Fibroblast of lung (primary cell): Measurements from ENCODE around the gene APOO. TPM values are rescaled to one million over a fixed set of nuclear protein-coding genes. Genes with fewer than 3 reads are reported as not detected.

Experiments
- DNase-seq, 2 donors: peaks; one replicate each; pipeline versions ENCODE4 v3.0.0 to v3.0.0-alpha.2; 2010; ENCODE audit warnings: low read depth in 2 of 2
- H2AFZ ChIP-seq: 2 replicates; pipeline ENCODE4 v1.5.1; 2012; ENCODE audit warnings: low read length, control low read depth, inconsistent platforms
- H3K27ac ChIP-seq: 2 replicates; pipeline ENCODE4 v1.5.1; 2011; ENCODE audit warnings: low read length, control low read depth; ENCODE audit not compliant: insufficient read depth
- H3K27me3 ChIP-seq: 2 replicates; pipeline ENCODE4 v1.5.1; 2011; ENCODE audit warnings: mild to moderate bottlenecking, low read length; ENCODE audit not compliant: control insufficient read depth, insufficient read depth
- H3K36me3 ChIP-seq: 2 replicates; pipeline ENCODE4 v1.5.1; 2011; ENCODE audit warnings: low read length; ENCODE audit not compliant: control insufficient read depth, insufficient read depth
- H3K4me1 ChIP-seq: 2 replicates; pipeline ENCODE4 v1.5.1; 2011; ENCODE audit warnings: low read length; ENCODE audit not compliant: control insufficient read depth, insufficient read depth; ENCODE audit errors: extremely low read depth
- H3K4me2 ChIP-seq: 2 replicates; pipeline ENCODE4 v1.5.1; 2011; ENCODE audit warnings: low read length, control low read depth; ENCODE audit not compliant: insufficient read depth; ENCODE audit errors: extremely low read depth
- H3K4me3 ChIP-seq, 4 experiments: fragments of 200-600 bp in 1 of 4; sonication (generic) in 1 of 4; replicated peaks in 1 of 4; 2 replicates each; pipeline ENCODE4 v1.5.1; 2011 to 2016; ENCODE audit warnings: low read length in 4 of 4, low read depth in 3 of 4, mild to moderate bottlenecking in 3 of 4, control low read depth in 2 of 4, inconsistent platforms in 1 of 4, mixed read lengths in 1 of 4; ENCODE audit not compliant: insufficient read depth in 1 of 4; ENCODE audit errors: control extremely low read depth in 1 of 4
- H3K79me2 ChIP-seq: 2 replicates; pipeline ENCODE4 v1.5.1; 2012; ENCODE audit warnings: mild to moderate bottlenecking, low read length, inconsistent platforms; ENCODE audit not compliant: control insufficient read depth, insufficient read depth
- H3K9ac ChIP-seq: 2 replicates; pipeline ENCODE4 v1.5.1; 2011; ENCODE audit warnings: mild to moderate bottlenecking, low read length, control low read depth; ENCODE audit not compliant: insufficient read depth
- H3K9me3 ChIP-seq: 2 replicates; pipeline ENCODE4 v1.5.1; 2012; ENCODE audit warnings: low read depth, low read length; ENCODE audit not compliant: control insufficient read depth, insufficient read depth
- H4K20me1 ChIP-seq: 2 replicates; pipeline ENCODE4 v1.5.1; 2011; ENCODE audit warnings: low read length; ENCODE audit not compliant: control insufficient read depth, insufficient read depth; ENCODE audit errors: extremely low read depth
- EZH2 ChIP-seq: IDR thresholded peaks from 2 replicates; pipeline ENCODE4 v1.5.1; 2012; ENCODE audit warnings: low read length, control low read depth, mild to moderate bottlenecking; ENCODE audit errors: missing control alignments
- polyA plus RNA-seq, 2 donors: library from polyadenylated mRNA; depleted of rRNA in 1 of 2; stranded (reverse) in 1 of 2; unstranded in 1 of 2; fragments of >200 nt; gene quantifications; 2 replicates each; pipeline ENCODE4 v1.2.1, GENCODE V29; 2011 to 2012; ENCODE audit warnings: missing spikeins in 1 of 2
- total RNA-seq: library from RNA; depleted of rRNA; stranded (reverse); fragments of >200 nt; gene quantifications from 2 replicates; pipeline ENCODE4 v1.2.1, GENCODE V29; 2014
- TF ChIP-seq, protein P1 (sequence below), 2 donors: IDR thresholded peaks in 1 of 2; conservative IDR thresholded peaks in 1 of 2; 1 replicate in 1 of 2; 2 replicates in 1 of 2; pipeline ENCODE4 v1.5.1; 2011 to 2012; ENCODE audit warnings: low read length in 2 of 2, control low read depth in 1 of 2, inconsistent platforms in 1 of 2, low read depth in 1 of 2, mild to moderate bottlenecking in 1 of 2

Gene APOO
- total and polyA plus RNA-seq, 2 donors (not counting 1 experiment from before 2014, with no cell fraction given), result 8.1 to 17.0 TPM

DNA sequence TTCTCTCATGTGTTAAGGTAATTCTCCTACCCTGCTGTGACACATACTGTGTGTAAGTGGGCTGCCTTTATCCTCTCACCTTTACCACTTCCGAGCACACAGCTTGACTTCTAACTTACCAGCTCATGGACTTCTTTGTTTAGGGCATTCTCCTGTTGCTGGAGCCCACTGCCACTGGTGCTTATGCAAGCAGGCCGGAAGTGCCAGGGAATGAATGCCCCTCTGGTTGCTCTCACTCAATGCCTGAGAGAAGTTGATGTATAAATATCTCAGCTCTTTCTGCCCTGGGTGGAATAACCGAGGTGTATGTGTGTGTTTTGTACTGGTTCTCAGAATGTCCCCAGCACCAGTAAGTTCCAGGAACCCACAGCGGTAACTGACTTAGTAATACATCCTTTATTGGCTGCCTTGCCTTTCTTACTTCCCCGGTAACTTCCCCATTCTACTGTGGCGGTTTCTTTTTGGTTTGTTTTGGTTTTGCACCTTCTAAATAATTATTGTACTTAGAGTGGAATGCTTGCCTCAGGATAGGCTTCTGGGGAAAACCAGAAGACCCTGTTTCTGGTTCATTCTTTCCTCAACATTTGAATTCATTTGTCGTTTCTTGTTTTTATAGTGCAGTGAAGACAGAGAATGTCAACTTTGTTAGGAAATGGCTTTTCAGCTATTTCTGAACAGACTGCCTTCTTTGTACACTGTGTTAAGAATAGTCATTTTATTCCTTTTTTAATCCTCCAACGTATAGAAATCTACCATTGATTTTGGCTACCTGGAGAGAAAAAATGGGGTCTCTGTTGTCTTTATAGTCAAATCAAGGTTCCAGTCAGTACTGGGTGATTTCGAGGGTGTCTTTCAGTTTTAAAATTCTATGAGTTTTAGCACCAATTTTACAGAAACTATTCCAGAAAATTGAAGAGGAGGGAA, 45.5 kb upstream of the APOO start:
- TF ChIP-seq EZH2, result no peak
- TF ChIP-seq, protein P1, sequence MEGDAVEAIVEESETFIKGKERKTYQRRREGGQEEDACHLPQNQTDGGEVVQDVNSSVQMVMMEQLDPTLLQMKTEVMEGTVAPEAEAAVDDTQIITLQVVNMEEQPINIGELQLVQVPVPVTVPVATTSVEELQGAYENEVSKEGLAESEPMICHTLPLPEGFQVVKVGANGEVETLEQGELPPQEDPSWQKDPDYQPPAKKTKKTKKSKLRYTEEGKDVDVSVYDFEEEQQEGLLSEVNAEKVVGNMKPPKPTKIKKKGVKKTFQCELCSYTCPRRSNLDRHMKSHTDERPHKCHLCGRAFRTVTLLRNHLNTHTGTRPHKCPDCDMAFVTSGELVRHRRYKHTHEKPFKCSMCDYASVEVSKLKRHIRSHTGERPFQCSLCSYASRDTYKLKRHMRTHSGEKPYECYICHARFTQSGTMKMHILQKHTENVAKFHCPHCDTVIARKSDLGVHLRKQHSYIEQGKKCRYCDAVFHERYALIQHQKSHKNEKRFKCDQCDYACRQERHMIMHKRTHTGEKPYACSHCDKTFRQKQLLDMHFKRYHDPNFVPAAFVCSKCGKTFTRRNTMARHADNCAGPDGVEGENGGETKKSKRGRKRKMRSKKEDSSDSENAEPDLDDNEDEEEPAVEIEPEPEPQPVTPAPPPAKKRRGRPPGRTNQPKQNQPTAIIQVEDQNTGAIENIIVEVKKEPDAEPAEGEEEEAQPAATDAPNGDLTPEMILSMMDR (conservative IDR thresholded peaks at IDR 0.05 in 1 of 2, IDR thresholded peaks at IDR 0.05 in 1 of 2; ENCODE audit: low read depth in 1 of 2, low read length in 2 of 2), result no peak
- Histone ChIP-seq H3K4me2 (no peak overlapping the region), H3K27me3 (no peaks in the 10 kb centered on the region), H3K4me1 (no peaks in the 10 kb centered on the region), H2AFZ (peak overlapping the region; percentile 41), H3K36me3 (no peaks in the 10 kb centered on the region), H3K9ac (no peak overlapping the region), H4K20me1 (no peaks in the 10 kb centered on the region), H3K4me3 (no peak overlapping the region), H3K79me2 (no peaks in the 10 kb centered on the region), H3K27ac (no peak overlapping the region), H3K9me3 (no peaks in the 10 kb centered on the region)
- no peak for DNase-seq

DNA sequence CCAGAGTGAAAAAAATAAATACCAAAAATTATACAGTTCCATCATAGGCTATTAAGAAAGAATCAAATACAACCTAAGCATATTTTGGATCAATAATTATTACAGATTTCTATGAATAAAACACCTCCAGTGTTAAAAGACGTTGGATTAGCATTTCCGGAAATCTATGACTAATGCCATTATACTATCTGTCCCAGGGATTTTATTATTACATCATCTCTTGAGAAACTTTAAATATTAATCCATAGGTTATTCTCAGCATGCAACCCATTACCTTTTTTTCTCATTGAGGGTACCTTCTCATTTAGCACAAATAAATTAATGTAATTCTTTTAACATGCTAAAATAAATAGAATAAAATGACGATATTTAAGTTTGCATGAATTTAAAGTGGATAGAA, 44.7 kb upstream of the APOO start:
- Histone ChIP-seq H3K4me3 (no peak overlapping the region), H3K36me3 (no peaks in the 10 kb centered on the region), H2AFZ (no peak overlapping the region), H3K4me1 (no peaks in the 10 kb centered on the region), H3K9me3 (no peaks in the 10 kb centered on the region), H3K9ac (no peak overlapping the region), H4K20me1 (no peaks in the 10 kb centered on the region), H3K79me2 (no peaks in the 10 kb centered on the region), H3K4me2 (no peak overlapping the region), H3K27ac (no peak overlapping the region), H3K27me3 (no peaks in the 10 kb centered on the region)
- no peak for DNase-seq
- TF ChIP-seq EZH2, result no peak
- TF ChIP-seq, protein P1 (conservative IDR thresholded peaks at IDR 0.05 in 1 of 2, IDR thresholded peaks at IDR 0.05 in 1 of 2; ENCODE audit: low read depth in 1 of 2, low read length in 2 of 2), result no peak

DNA sequence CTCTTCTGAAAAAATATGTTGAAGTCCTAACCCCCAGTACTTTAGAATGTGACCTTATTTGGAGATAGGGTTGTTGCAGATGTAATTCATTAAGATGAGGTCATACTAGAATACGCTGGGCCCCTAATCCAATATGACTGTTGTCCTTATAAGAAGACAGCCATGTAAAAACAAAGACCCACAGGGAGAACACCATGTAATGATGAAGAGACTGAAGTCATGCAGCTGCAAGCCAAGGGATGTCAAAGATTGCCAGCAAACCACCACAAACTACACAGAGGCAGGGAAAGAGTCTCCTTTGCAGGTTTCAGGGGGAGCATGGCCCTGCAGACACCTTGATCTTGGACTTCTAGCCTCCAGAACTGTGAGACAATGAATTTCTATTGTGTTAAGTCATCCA, 37.5 kb upstream of the APOO start:
- Histone ChIP-seq H3K4me1 (no peaks in the 10 kb centered on the region), H3K9ac (no peak overlapping the region), H3K36me3 (no peaks in the 10 kb centered on the region), H3K27ac (no peak overlapping the region), H3K27me3 (no peaks in the 10 kb centered on the region), H2AFZ (no peak overlapping the region), H3K79me2 (no peaks in the 10 kb centered on the region), H3K4me3 (no peak overlapping the region), H3K4me2 (no peak overlapping the region), H3K9me3 (no peaks in the 10 kb centered on the region), H4K20me1 (no peaks in the 10 kb centered on the region)
- TF ChIP-seq EZH2, result no peak
- TF ChIP-seq, protein P1 (conservative IDR thresholded peaks at IDR 0.05 in 1 of 2, IDR thresholded peaks at IDR 0.05 in 1 of 2; ENCODE audit: low read depth in 1 of 2, low read length in 2 of 2), result no peak
- DNase-seq, result no peak
